HG03457 (cell line): ENCODE data around the gene KMT2C.
"Not testable (repeated sequence)": the region's sequence is repeated elsewhere in the genome, so short reads cannot be mapped to it uniquely, and the experiment has no call there.

ENCODE experiments used
- ATAC-seq: cut with Tn5 transposase; IDR thresholded peaks from one replicate; pipeline ENCODE4 v1.9.1; 2021; ENCODE audit warnings: moderate number of reproducible peaks; ENCODE audit not compliant: unreplicated experiment

Gene KMT2C

DNA sequence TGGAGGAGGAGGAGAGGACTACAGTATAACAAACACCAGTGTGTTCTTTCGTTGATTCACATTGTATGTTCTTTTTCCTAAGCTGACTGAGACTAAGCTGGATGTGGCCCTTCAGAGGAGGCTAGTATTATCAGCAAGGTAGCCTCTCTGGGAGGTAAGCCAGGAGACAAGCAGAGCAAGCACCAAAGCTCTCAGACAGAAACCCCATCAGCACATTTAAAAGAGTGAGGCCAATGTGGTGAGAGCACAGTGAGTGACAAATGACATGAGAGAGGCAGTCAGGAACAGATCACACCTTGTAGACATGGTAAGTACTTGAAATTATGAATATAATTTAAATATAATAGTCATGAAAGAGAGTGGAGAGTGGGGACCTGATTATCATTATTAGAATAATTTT, 107.6 kb downstream of the KMT2C start:
- ATAC-seq: no peak

DNA sequence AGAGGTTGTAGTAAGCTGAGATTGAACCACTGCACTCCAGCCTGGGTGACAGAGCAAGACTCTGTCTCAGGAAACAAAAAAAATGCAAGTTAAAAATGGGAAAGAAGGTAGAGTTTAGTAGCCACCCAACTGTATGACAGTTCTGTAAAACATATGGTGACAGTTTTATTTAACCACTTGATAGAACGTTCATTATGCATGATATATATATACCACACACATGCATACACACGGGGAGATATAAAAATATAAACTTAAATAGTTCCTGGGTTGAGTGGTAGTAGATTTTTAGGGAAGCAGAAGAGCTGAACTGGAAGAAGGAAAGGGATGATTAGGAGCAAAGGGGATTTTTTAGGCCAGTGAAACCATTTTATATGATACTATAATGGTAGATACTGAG, 120.0 kb downstream of the KMT2C start:
- no peak for ATAC-seq

DNA sequence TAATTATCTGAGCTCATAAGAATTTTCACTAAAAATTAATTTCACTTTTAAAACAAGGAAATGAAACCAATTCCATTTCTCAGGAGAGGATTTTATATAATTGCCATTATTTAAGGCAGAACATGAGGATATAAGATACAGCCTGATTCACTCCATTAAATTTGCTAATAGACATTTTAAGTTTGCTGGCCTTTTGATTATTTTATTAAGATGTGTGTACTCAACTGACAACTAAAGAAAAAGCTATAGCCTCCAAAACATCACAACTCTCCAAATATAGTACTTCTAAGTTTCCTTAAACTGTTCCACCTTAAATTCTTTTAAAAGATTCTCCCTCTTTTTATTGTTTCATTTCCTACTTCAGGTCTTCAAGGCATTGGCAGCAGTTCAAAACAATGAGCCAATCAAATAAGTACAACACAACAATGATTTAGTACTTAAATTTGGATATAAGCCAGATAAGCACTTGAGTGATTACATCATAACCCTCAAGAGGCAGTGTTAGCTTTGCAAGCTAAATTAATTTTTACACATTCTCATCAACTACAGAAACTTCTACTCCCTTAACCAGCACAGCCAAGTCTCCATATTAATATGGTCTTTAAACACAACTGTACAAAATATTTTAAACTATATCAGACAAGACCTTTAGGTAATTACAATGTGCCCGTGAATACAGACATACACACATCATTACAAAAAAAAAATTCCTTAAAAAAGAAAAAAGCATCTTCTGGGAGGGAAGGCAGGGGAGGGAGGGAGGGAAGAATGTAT, 121.8 kb downstream of the KMT2C start:
- ATAC-seq: no peak

DNA sequence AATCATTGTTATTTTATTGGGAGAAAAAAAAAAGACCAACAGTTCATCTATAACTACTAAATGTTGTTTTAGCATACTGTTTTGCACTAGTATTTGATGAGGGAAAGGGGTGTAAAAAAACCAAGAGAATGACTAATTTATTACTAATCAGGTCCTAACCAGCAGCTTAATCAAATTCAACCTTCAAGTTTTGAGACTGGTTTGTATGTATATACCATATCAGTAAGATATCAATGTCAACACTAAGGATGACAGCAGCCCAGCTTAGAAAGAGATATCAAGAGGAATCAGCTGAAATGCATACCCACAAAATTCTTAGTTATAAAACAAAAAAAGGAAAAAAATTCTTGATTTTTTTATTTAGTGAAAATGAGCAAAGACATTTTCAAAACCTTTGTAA, 122.6 kb downstream of the KMT2C start:
- no peak for ATAC-seq

GRCh38 chr7:152312316-152312715, 123.5 kb downstream of the KMT2C start:
- no peak for ATAC-seq

- no peak for ATAC-seq
These were observed 127.9 kb downstream of the KMT2C start for GRCh38 chr7:152307902-152308301.

DNA sequence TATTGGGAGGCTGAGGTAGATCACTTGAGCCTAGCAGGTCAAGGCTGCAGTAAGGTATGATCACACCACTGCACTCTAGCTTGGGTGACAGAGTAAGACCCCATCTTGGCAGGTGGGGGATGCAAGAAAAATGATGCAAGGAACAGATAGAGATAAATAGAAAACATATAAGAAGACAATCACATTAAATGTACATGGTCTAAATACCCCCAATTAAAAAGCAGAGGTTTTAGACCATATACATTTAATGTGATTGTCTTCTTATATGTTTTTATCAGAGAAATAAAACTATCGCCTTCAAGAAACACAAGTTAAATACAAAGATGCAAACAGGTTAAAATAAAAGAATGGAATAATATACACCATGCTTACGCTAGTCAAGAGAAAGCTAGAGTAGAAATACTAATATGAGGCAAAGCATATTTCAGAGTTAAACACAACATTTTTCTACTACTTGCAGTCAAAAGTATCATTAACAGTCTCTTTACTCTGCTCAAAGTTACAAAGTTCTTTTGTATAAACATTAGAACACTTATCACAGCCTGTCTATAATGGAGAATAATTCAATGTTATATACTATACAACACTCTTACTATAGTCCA, 136.2 kb downstream of the KMT2C start:
- ATAC-seq: not testable (repeated sequence)

- ATAC-seq: no peak
These were observed 142.9 kb downstream of the KMT2C start for GRCh38 chr7:152292897-152293296.

GRCh38 chr7:152286972-152287371, 148.8 kb downstream of the KMT2C start:
- ATAC-seq: not testable (repeated sequence)

- not testable (repeated sequence) for ATAC-seq
These were observed 149.6 kb downstream of the KMT2C start for GRCh38 chr7:152286219-152286618.

DNA sequence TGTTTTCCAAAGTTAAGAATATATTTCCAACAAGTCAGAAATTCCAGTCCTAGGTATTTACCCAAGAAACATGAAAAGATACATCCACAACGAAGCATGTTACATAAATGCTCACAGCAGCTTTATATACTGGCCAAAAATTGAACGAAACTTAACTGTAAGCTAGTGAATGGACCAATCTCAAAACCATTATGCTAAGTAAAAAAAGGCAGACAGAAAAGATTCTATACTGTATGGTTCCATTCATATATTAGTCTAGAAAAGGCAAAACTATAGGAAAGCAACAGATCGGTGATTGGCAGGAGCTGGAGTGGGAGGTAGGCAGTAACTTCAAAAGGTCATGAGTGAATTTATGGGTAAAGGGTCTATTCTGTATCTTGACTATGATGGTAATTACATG, 150.8 kb downstream of the KMT2C start:
- ATAC-seq: not testable (repeated sequence)

DNA sequence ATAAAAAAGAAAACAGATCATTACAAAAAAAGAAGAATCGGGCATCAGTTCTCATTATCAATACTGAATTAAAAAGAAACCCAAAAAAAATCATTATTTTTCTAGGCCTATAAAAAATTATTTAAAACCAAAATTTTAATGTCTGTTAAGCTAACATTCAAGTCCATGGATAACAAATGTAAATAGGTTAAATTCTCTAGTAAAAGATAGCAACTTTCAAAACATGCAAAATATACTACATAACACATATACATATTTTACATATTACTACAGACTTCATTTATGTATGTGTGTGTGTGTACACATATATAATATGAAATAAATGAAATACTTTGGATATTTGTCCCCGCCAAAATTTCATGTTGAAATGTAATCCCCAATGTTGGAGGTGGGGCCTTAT, 158.1 kb downstream of the KMT2C start:
- ATAC-seq: not testable (repeated sequence)

DNA sequence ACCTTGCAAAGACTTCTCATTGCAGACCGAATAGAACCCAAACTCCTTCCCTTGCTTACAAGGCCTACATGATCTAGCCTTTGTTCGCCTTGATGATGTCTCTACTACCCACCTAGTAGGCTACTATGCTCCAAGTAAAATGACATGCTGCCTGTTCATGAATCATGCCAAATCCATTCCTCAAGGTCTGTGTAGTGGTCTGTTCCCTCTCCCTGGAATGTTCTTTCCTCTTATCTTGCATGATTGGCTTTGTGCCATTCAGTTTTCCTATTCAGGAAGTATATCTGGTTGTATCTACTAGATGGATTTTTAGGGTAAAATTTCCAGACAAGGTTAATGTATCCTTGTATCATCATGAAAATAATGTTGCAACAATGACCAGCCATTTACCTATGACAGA, 165.4 kb downstream of the KMT2C start:
- not testable (repeated sequence) for ATAC-seq

- ATAC-seq: not testable (repeated sequence)
These were observed 168.9 kb downstream of the KMT2C start for GRCh38 chr7:152266859-152267258.

DNA sequence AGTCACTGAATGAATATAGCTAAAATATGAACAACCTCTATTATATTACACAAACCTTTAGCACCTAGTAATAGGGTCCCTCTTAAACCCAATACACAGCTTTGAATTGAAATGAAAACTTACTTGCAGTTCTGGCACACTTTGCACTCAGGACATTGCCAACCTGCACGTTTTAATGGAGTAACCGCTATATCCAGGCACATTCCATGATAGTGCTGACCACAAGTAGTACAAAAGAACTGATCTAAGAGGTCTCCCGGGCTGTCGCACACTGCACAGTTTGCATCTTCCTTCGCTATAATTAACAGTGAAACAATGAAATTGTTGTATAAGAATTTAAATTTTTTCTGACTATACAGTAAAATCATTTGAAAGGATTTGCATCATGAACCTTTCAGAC, 170.9 kb downstream of the KMT2C start:
- not testable (repeated sequence) for ATAC-seq

DNA sequence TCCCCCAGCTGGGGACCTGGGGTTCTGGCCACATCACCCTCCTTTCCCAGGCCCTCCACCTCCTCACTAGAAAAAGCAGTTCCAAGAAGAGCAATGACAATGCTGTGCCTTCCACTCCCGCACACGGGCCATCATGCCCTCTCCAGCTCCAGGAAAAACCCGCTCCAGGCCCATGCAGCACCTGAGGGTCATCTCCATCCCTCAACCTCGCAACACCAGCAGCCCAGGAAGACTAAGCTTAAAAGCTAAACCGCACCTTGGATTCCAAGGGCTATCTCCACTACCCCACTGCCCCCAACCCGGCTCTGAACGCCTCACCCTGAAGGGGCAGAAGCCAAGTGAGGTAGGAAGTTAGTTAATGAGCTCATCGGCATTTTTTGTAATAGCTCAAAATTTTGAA, 173.7 kb downstream of the KMT2C start:
- not testable (repeated sequence) for ATAC-seq

DNA sequence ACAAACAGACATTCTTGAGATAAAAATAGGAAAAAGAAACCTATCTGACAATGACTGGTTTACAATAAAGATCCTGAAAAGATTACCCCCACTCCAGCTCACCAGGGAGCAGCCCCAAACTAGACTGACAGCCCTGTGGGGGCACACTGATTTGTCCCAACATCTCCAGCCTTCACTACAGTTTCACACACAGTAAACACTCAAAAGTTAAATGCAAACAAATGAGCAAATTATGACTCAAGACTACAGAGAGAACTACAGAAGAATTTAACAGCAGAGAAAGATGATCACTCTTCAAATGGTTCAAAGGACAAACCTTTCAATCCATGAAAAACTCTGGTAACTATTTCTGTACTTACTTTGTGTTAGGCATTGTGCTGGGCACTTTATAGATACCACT, 176.2 kb downstream of the KMT2C start:
- not testable (repeated sequence) for ATAC-seq

- ATAC-seq: not testable (repeated sequence)
These were observed 188.0 kb downstream of the KMT2C start for GRCh38 chr7:152247851-152248250.

GRCh38 chr7:152245417-152245816, 190.4 kb downstream of the KMT2C start:
- ATAC-seq: not testable (repeated sequence)

DNA sequence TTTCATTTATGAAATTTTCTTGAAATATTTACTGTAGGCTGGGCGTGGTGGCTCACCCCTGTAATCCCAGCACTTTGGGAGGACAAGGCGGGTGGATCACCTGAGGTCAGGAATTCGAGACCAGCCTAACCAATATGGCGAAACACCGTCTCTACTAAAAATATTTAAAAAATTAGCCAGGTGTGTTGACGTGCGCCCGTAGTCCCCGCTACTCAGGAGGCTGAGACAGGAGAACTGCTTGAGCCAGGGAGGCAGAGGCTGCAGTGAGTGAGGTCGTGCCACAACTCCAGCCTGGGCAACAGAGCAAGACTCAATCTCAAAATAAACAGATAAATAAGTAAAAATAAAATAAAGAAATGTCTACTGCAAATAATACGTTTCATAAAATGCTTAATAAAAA, 192.3 kb downstream of the KMT2C start:
- not testable (repeated sequence) for ATAC-seq

- not testable (repeated sequence) for ATAC-seq
These were observed 194.5 kb downstream of the KMT2C start for GRCh38 chr7:152241301-152241700.

DNA sequence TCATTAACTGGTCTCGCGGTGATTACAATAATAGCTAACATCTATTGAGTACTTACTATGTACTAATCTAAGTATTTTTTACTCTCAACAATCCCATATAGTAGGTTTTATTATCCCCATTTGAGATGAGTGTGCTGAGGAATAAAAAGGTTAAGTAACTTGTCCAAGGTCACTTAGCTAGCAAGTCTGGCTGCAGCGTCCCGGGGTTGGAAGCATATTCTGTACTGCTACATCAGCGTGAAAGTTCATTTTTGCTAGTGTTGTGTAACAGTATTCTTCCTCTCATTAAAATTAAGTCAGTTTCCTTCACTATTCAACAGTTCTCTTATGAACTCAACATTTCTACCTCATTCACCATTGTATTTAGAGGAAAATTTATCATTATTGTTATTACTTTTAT, 199.5 kb downstream of the KMT2C start:
- not testable (repeated sequence) for ATAC-seq
